Measurements from ENCODE around the gene CA10. TPM values are rescaled to one million over a fixed set of nuclear protein-coding genes. Genes with fewer than 3 reads are reported as not detected.

CA10 gene
- total RNA-seq, 1 donor from 2014 or later, result 5.0 TPM

DNA sequence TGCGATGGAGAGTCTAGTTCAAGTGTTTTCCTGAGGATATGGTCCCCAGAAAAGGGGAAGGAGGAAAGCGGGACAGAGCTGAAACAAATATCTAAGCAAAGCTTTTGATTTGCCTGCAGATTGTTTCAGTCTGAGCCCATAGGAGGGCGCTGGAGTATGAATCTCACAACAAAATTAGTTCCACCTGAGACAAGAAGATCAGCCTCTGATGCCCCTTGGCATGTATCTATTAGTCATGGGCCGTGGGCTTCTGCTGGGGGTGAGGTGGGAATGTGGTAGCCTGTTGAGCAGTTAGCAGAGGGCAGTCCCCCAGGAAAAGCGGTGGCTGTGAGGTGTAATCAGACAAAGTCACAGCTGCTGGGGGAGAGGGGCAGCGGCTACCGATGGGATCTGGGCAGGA lies 446.9 kb downstream of the CA10 start:
- no peak for DNase-seq

GRCh38 chr17:51710634-51710979 lies 447.9 kb downstream of the CA10 start:
- DNase-seq, result no peak

DNA sequence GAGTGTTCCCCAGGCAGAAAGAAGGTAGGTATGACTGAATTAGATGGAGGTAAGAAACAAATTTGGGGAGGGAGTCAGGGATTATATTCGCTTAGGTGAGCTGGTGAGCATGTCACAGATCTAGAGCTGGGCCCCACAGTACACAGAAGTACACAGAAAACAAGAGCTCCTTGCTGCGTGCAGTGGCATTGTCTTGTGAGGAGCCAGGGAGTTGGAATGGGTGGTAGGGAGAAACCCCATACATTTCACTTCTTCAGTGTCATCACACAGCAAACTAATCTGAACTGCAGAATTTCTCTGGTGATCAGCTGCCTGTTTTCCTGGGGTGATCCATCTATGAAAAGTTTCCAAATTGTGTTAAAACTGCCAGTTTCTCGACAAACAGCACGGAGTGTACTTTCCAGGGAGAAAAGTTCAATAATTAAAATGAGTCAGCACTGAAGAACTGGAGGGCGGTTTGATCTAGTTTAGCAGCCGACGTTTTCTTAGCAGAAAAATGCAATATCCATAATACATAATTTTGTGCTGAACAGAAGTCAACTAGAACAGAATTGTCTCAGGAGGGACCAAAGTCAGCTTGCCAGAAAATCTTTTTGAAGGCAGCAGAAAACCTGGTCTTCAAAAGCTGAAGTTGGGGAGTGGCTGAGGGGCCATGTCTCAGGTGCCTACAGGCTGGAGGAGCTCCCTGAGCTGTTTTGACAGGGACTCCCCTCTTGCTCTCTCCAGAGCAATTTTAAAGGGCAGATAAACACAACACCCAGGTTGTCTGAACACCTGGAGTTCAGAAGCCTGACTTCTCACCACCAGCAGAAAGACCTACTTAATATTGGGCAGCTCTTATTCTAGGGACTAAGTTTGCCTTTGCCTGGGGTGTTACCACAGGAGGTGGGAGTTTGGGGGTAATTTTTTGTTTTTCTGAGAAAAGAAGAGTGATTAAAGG lies 448.6 kb downstream of the CA10 start:
- no peak for DNase-seq

DNA sequence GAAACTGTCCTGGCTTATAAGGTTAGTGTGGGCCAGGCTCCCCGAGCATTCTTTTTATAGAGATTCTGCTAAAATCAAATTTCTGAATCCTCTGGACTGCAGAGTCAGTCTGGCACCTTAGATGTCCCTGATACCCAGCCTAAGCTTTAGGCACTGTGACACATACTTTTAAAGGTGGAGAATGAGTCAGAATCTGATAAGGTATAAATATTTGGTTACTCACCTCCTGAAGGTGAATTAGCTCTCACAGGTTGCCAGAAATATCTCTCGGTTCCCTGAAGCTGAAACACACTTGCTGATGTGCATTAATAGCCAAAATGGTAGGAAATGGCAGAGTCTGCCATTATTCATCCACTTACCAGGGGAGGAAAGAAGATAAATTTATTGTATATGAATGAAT lies 451.3 kb downstream of the CA10 start:
- no peak for DNase-seq

- DNase-seq, result no peak
Observed at GRCh38 chr17:51706093-51706492, 452.4 kb downstream of the CA10 start.

DNA sequence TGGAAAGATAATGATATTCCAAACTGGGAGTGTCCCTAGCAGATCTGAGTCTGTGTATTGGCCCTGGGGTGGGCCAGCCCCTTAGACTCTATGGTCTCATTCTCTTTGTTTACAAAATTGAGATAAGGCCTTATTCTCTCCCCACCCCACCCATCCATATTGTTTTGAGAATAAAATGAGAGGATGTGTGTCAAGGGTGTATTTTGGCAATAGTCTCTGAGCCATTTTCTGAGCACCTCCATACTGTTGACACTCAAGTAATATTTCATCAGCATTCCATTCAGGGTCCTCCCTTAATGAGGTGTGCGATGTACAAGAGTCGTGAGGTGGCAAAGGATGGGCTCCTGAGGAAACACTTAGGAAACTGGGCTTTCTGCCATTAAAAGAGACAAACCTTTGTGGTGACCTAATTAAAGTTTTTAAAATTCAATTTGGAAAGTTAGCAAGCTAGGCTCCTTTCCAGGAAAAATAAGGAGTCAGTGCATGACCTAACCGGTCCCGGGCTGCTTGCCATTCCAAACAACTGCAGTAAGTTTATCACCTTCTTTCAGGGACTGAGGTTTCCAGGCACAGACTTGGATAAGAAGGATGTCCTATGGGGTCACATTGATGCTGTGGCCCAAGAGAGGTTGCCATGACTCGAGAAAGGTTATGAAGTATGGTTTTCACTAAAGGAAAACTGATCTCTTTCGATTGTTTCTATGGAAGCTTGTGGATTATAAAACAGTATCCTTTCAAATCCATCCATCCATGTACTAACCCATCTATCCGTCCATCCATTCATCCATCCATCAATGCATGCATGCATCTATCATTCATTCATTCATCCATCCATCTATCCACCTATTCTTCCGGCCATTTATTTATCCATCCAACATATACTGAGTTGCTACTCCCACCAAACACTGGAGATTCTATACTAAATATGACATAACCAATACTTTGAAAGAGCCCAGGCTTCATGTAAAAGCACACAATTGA lies 454.9 kb downstream of the CA10 start:
- no peak for DNase-seq

DNA sequence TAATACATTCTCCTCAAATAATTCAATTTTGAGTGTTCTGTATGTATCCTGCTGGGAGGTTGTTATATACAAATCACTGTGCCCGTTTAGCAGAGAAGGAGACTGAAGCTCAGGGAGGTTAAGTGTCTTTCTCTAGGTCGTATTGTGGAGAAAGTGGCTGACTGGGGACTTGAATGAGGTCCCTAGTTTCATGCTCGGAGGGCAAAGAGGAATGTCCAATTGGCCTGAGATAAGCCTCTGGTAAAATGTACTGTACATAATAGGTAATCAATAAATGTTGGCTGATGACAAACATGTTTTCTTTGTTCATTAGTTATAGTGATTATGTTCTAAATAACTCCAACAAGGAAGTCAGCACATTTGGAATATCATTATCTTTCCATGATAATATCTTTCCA lies 455.6 kb downstream of the CA10 start:
- DNase-seq, result no peak

DNA sequence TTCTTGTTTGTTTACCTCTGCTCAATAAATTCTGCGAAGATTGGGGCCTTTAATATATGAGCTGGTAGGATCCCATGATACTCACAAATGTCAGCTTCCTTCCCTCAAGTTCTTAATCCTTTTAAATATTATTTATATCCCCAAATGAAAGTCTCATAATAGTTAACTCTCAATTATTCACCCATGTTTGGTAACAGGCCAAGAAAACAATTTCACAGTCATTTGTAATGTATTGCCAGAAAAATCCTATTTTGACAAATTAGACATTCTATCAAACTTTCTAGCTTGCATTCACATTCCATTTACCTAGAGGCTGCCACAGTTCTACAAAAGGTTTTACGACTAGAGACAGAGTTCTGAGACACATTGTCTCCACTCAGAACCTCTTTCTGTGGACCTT lies 457.0 kb downstream of the CA10 start:
- DNase-seq, result no peak

GRCh38 chr17:51700011-51700760 lies 458.3 kb downstream of the CA10 start:
- DNase-seq, result no peak

DNA sequence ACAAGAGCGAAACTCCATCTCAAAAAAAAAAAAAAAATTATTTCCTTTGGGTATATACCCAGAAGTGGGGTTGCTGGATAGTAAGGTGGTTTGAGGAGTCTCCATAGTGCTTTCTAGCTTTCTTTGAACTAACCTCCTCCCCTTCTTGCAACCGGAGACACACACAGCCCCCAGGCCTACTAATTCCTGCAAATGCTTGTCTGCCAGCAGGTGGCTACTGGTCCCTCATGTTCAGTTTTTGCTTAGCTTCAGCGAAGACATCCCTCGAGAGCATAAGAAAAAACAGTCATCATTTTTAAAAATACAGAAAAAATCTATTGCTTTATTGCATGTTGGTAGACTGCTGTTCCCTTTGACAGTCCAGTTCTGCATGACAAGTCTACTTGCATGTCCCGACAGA lies 459.2 kb downstream of the CA10 start:
- DNase-seq, result no peak

- no peak for DNase-seq
Observed at GRCh38 chr17:51692917-51693316, 465.6 kb downstream of the CA10 start.

GRCh38 chr17:51687887-51688286 lies 470.6 kb downstream of the CA10 start:
- no peak for DNase-seq

GRCh38 chr17:51685287-51685909 lies 473.1 kb downstream of the CA10 start:
- no peak for DNase-seq

DNA sequence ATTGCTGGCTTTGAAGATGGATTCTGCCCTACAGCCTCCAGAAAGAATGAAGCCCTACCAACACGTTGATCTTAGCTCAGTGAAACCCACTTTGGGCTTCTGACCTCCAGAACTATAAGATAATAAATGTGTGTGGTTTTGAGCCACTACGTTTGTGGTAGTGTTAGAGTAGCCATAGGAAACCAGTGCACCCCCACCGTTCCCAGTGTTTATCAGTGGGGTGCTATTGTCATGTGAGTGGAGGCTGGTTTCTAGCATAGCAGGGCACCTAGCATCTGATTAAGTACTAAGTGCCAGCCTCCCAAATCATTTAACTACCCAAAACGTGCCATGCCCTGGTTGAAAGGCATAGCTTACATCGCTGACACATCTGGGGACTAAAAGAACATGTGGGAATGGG lies 474.3 kb downstream of the CA10 start:
- DNase-seq, result no peak

- DNase-seq, result no peak
Observed at GRCh38 chr17:51683291-51683690, 475.2 kb downstream of the CA10 start.

GRCh38 chr17:51682115-51682514 lies 476.4 kb downstream of the CA10 start:
- no peak for DNase-seq

DNA sequence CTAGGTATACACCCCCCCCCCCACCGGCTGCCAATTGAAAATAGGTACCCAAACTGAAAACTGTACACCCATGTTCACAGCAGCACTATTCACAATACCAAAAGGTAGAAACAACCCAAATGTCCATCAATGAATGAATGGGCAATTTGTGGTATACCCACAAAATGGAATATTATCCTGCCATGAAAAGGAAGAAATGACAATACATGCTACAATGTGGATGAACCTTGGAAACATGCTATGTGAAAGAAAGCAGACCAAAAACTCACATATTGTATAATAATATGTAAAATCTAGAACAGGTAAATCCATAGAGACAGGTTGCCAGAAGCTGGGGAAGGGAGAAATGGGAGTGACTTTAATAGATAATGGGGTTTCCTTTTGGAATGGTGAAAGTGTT lies 480.6 kb downstream of the CA10 start:
- no peak for DNase-seq

GRCh38 chr17:51676691-51677487 lies 481.6 kb downstream of the CA10 start:
- no peak for DNase-seq

GRCh38 chr17:51674579-51675255 lies 483.8 kb downstream of the CA10 start:
- no peak for DNase-seq

- DNase-seq, result no peak
Observed at GRCh38 chr17:51673070-51673469, 485.4 kb downstream of the CA10 start.

DNA sequence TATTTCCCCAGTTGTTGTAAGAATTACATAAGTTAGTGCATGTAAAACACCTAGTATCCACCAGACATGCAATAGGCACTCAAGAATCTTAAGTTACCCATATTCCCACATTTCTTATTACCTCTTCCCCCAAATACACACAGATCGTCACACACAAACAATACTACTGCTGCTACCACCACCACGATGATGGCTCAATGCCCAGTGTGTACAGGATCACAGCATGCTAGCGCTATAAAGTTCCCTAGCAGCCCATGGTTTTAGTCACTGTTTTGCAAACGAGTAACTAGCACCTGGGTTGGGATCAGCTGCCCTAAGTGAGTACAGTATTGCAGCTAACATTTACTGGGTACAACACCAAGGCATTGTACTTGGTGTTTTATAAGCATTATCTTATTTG lies 486.4 kb downstream of the CA10 start:
- no peak for DNase-seq

Measured in occipital lobe (tissue), 2 donors.